Measurements from ENCODE around the gene NUDT19. TPM values are rescaled to one million over a fixed set of nuclear protein-coding genes. Genes with fewer than 3 reads are reported as not detected.

Gene NUDT19
- total and polyA plus RNA-seq, 9 of the 15 experiments (the other 6 are each of a cell fraction or from before 2014, with no cell fraction given): 9.6 to 38.6 (median 14.4) TPM

DNA sequence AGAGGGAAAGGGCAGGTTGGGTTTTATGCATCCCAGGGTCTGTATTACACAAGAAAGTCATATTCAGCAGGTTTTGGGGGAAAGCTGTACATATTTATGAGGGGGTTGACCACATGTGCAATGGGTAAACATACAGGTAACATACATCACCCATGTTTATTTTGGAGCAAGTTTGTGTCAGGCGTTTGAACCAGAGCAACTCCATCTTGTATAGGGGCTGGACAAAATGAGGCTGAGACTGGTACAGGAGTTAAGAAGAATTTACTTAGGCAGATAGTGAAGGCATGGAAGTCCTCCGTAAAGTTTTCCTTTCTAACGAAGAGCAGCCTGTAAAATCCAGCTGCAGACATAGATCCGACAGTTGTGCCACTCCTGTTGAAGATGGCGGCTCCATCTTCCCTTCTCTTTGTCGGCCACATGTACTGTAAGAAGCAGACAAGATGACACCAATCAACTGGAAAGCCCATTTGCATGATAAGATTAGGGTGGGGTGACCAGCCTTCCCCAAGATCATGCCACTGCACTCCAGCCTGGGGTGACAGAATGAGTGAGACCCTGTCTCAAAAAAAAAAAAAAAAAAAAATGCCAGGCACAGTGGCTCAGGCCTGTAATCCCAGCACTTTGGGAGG lies 4.7 kb upstream of the NUDT19 start (continued):
- TF ChIP-seq AFF4 (CRISPR knock-in tag; IDR thresholded peaks at IDR 0.05): no peak
- no peak for TF ChIP-seq FOXK2 (conservative IDR thresholded peaks at IDR 0.05 in 1 of 2, IDR thresholded peaks at IDR 0.05 in 1 of 2; ENCODE audit: low read depth in 2 of 2)
- TF ChIP-seq CBFB (CRISPR knock-in tag; IDR thresholded peaks at IDR 0.05): no peak
- peak; percentile 88; the same call in 1 of the 2 replicates for TF ChIP-seq ZNF445 (CRISPR knock-in tag; IDR thresholded peaks at IDR 0.05; ENCODE audit: low read depth)
- peak; percentile 96 for TF ChIP-seq PTRF (tag; IDR thresholded peaks at IDR 0.05)
- peak; percentile 86 for TF ChIP-seq ZNF239 (CRISPR knock-in tag; IDR thresholded peaks at IDR 0.05)
- TF ChIP-seq, protein P1, sequence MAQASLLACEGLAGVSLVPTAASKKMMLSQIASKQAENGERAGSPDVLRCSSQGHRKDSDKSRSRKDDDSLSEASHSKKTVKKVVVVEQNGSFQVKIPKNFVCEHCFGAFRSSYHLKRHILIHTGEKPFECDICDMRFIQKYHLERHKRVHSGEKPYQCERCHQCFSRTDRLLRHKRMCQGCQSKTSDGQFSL (CRISPR knock-in tag; IDR thresholded peaks at IDR 0.05): no peak
- TF ChIP-seq, protein P1 (tag; IDR thresholded peaks at IDR 0.05): peak in 1 of 2 experiments; percentile 96; a peak in 2 of 4 replicates
- no peak for TF ChIP-seq ZFX (CRISPR knock-in tag; IDR thresholded peaks at IDR 0.05)
- TF ChIP-seq ZNF282 (CRISPR knock-in tag; IDR thresholded peaks at IDR 0.05): no peak
- TF ChIP-seq ZKSCAN8 (CRISPR knock-in tag; IDR thresholded peaks at IDR 0.05): peak; percentile 78
- TF ChIP-seq, protein P2, sequence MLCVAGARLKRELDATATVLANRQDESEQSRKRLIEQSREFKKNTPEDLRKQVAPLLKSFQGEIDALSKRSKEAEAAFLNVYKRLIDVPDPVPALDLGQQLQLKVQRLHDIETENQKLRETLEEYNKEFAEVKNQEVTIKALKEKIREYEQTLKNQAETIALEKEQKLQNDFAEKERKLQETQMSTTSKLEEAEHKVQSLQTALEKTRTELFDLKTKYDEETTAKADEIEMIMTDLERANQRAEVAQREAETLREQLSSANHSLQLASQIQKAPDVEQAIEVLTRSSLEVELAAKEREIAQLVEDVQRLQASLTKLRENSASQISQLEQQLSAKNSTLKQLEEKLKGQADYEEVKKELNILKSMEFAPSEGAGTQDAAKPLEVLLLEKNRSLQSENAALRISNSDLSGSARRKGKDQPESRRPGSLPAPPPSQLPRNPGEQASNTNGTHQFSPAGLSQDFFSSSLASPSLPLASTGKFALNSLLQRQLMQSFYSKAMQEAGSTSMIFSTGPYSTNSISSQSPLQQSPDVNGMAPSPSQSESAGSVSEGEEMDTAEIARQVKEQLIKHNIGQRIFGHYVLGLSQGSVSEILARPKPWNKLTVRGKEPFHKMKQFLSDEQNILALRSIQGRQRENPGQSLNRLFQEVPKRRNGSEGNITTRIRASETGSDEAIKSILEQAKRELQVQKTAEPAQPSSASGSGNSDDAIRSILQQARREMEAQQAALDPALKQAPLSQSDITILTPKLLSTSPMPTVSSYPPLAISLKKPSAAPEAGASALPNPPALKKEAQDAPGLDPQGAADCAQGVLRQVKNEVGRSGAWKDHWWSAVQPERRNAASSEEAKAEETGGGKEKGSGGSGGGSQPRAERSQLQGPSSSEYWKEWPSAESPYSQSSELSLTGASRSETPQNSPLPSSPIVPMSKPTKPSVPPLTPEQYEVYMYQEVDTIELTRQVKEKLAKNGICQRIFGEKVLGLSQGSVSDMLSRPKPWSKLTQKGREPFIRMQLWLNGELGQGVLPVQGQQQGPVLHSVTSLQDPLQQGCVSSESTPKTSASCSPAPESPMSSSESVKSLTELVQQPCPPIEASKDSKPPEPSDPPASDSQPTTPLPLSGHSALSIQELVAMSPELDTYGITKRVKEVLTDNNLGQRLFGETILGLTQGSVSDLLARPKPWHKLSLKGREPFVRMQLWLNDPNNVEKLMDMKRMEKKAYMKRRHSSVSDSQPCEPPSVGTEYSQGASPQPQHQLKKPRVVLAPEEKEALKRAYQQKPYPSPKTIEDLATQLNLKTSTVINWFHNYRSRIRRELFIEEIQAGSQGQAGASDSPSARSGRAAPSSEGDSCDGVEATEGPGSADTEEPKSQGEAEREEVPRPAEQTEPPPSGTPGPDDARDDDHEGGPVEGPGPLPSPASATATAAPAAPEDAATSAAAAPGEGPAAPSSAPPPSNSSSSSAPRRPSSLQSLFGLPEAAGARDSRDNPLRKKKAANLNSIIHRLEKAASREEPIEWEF (CRISPR knock-in tag; IDR thresholded peaks at IDR 0.05): peak; percentile 95
- no peak for TF ChIP-seq XRCC4 (IDR thresholded peaks at IDR 0.05; ENCODE audit: extremely low read depth, insufficient read depth, insufficient read length)
- TF ChIP-seq ZBTB17 (CRISPR knock-in tag; IDR thresholded peaks at IDR 0.05): peak; percentile 88
- no peak for TF ChIP-seq BHLHE40 (IDR thresholded peaks at IDR 0.05; ENCODE audit: low read length)
- no peak for TF ChIP-seq NCOA1 (IDR thresholded peaks at IDR 0.05; ENCODE audit: low read depth)

Measured in K562 (cell line).